Mononuclear cell (primary cell): Measurements from ENCODE around the gene EPHA4. TPM values are rescaled to one million over a fixed set of nuclear protein-coding genes. Genes with fewer than 3 reads are reported as not detected.

Experiments used
- H3K27me3 ChIP-seq: 2 replicates; pipeline ENCODE4 v1.6.0; 2011; ENCODE audit warnings: low read length, control low read depth; ENCODE audit not compliant: insufficient read depth
- H3K4me1 ChIP-seq: 2 replicates; pipeline ENCODE4 v1.5.1; 2011; ENCODE audit warnings: mild to moderate bottlenecking, low read length, control low read depth; ENCODE audit not compliant: insufficient read depth
- H3K4me3 ChIP-seq: 2 replicates; pipeline ENCODE4 v1.5.1; 2011; ENCODE audit warnings: mild to moderate bottlenecking, low read length, moderate library complexity
- H3K9me3 ChIP-seq: 2 replicates; pipeline ENCODE4 v1.5.1; 2011; ENCODE audit warnings: low read depth, mild to moderate bottlenecking, control low read depth, low read length
- total RNA-seq: library from RNA; depleted of rRNA; stranded (reverse); fragments of >200 nt; gene quantifications from one replicate; pipeline ENCODE4 v1.2.3, GENCODE V29; 2012

EPHA4 gene
- total RNA-seq, 1 donor, result 19.0 TPM

DNA sequence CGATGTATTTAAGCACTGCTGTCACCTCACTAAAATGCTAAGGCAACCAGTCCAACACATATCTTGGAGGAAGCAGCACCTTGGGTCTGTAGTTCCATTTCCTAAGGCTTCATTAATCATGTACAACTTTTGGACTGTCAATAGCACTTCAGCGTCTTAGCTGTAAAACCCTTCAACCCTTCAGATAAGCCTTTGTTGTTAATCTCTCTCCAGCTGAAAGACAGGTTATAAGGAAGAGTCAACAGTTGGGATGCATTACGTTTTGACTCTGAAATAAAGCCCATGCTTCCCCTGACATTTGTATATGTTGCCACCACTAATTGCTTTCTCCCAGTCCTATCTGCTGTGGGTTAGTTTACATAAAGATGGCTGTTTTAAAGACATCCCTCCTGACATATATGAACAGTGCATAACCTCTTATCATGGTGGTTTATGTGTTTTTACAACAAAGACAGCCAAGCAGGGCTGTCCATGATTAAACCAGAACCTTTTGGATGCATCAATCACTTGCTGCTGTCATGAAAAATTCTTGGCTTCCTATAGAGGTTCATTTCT lies 81.5 kb downstream of the EPHA4 start:
- Histone ChIP-seq H3K4me1 (no peaks in the 10 kb centered on the region), H3K27me3 (no peaks in the 10 kb centered on the region), H3K9me3 (no peaks in the 10 kb centered on the region), H3K4me3 (no peak overlapping the region)

DNA sequence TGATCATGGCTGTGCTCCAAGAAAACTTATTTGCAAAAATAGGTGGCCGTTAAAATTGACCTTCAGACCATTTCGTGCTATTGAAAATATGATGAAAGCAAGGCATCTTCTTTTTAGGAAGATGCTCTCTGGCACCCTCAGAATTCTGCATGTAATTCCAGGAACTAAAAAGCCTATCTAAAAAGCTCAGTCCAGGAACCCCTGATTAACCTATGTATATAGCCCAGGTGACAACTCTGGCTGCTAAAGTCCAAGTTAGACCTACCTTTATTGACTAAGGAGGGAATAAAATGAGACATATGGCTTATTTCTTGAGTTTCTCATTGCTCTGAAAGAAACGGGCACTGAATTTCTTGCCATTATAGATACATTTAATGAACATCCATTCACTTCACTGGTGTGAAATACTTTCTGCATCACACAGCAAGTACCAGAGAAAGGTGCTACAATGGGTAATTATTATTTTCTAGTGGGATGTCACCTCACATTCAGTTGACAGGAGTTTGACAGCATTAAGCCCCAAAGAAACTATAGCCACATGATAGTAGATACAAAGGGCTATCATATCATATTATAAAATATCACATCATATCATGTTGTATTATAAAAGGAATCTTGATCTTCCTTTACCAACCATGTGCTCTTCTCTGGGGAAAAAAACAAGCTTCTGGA lies 83.8 kb downstream of the EPHA4 start:
- Histone ChIP-seq H3K9me3 (no peaks in the 10 kb centered on the region), H3K4me3 (no peak overlapping the region), H3K4me1 (no peaks in the 10 kb centered on the region), H3K27me3 (no peaks in the 10 kb centered on the region)

DNA sequence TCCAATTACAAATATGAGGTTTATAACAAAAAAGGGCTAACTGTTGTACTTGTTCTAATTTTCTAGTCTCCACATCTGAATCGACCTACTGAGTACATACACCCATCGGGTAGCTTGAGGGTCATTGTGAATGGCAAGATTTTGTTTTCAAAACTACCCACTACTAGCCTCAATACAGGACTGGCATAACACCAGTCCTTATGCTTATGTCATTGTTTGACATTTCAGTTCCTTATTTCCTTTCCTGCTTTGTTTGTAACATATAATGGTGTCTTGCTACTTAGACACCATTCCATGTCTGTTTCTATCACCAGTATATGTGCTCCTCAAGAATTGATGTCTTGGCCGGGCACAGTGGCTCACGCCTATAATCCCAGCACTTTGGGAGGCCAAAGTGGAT lies 86.0 kb downstream of the EPHA4 start:
- no peaks in the 10 kb centered on the region for H3K27me3 ChIP-seq
- H3K9me3 ChIP-seq, result no peaks in the 10 kb centered on the region
- no peak overlapping the region for H3K4me3 ChIP-seq
- no peaks in the 10 kb centered on the region for H3K4me1 ChIP-seq

DNA sequence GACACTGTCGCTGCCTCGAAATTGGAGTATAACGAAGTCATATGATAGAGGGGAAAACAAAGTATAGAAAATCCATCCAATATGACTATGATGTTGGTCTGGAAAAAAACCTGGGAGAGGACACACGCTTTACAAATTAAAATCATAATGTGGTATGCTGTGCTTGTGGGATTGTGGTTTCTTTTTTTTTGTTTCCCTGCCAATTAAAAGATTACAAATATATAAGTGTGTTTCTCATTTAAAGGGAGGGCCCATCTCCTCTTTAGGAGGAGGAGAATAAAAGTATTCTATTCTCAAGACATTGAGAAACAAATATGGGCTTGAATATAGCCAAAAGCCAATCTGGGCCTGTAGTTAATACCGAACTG lies 86.6 kb downstream of the EPHA4 start:
- Histone ChIP-seq H3K9me3 (no peaks in the 10 kb centered on the region), H3K27me3 (no peaks in the 10 kb centered on the region), H3K4me1 (no peaks in the 10 kb centered on the region), H3K4me3 (no peak overlapping the region)

DNA sequence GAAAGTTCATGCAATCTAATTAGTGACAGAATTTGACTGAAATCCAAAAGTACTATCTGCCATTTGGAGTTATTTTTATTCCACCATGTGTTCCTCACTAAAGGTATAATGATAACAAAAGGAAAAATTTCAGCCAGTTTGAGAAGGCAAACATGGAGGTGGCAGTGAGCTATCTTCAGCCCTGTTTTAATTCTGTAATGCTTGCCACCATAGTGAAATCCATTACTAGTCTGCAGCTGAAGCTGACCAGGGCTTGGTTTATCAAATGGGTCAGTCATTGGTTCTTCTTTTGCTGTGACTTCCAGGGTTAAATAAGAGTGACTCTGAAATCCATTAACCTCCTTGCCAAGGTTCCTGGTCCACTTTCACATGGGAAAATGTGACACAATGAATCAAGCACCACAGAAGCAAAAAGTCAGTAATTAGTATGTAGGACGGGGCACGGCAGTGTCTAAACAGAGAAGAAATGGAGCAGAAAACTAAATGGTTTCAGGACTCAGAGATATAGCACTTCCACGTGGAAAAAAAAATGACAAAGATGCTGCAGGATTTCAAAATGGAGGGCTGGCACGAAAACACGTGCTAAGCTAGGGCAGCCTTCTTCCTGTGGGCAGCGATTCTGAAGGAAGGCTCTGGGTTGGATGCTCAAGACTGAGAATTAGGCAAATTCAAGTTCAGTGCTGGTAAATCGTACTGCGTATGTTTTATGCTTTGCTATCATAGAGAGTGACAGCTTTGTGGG lies 87.2 kb downstream of the EPHA4 start:
- Histone ChIP-seq H3K4me3 (no peak overlapping the region), H3K9me3 (no peaks in the 10 kb centered on the region), H3K27me3 (no peaks in the 10 kb centered on the region), H3K4me1 (no peaks in the 10 kb centered on the region)

DNA sequence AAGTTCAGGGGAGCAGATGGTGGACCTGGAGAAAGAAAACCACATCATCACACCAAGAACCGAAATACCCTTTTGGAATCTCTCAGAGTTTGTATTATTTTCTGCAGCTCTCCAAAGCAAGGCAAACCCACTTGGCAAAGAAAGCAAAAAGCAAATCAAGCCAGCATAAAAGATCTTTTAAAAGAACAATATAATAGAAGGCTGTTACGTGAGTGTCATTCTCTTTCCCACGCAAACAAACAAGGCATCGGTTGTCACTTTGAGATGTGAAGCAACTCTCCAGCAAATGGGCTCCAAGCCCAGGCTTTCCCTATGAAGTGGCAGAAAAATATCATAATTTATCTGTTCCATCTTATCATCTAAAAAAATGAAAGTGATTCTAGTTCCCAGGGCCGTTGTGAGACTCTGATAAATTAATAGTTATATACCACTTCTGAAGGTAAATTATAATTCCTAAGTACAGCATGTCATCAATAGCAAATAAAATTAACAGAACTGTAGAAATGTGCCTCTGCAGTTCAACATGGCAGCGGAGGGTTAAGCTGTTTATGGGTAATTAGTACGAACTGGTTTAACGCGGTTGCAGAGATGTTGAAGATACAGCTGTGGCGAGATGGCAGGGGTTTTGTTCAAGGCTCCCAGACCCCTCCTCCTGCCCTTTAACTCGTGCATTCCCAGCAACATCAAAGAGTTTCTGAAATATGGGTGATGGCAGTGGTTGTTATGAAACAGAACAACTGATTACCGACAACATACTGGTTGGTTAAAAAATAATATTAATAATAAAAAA lies 89.2 kb downstream of the EPHA4 start:
- H3K4me3 ChIP-seq, result no peak overlapping the region
- no peaks in the 10 kb centered on the region for H3K9me3 ChIP-seq
- H3K4me1 ChIP-seq, result no peaks in the 10 kb centered on the region
- no peaks in the 10 kb centered on the region for H3K27me3 ChIP-seq

DNA sequence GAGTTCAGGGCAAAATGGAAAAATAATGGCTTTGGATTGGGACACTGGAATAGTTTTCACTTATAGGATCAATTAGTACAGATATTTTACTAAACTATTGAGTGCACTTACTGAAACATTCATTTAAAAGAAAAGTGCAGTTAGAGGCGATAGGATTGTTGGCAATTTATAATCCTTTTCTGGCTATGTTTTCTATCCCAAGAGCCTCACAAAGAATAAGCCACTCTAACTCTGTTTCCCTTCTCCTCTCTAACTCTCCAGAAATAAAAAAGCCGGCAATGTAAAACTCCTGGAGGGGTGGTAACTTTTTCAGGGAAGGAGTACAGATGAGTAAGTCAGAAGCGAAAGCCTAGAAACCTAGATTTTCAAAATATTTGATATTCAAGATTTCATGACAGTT lies 91.3 kb downstream of the EPHA4 start:
- H3K9me3 ChIP-seq, result no peaks in the 10 kb centered on the region
- H3K4me1 ChIP-seq, result no peaks in the 10 kb centered on the region

DNA sequence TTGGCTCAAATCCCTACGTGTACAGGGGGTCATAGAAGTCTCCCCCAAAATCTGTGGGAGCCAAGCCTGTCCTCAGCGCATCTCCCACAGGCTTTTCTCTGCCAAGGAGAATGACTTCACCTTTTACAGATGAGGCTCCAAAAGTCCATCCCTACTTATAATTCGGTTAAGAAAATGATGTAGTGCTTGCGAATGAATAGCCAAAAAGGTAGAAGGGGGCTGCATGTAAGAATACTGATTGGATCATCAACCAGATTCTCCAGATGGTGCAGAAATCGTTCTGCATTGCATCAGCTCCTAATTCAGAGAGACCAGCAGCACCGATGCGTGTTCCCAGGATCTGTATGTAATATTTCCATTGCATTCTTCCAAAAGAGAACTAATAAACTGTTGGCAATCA lies 91.9 kb downstream of the EPHA4 start:
- no peaks in the 10 kb centered on the region for H3K27me3 ChIP-seq
- H3K4me3 ChIP-seq, result no peak overlapping the region
- H3K4me1 ChIP-seq, result no peaks in the 10 kb centered on the region
- H3K9me3 ChIP-seq, result no peaks in the 10 kb centered on the region

More for the DNA sequence above, 91.3 kb downstream of the EPHA4 start:
- H3K27me3 ChIP-seq, result no peaks in the 10 kb centered on the region
- H3K4me3 ChIP-seq, result no peak overlapping the region

DNA sequence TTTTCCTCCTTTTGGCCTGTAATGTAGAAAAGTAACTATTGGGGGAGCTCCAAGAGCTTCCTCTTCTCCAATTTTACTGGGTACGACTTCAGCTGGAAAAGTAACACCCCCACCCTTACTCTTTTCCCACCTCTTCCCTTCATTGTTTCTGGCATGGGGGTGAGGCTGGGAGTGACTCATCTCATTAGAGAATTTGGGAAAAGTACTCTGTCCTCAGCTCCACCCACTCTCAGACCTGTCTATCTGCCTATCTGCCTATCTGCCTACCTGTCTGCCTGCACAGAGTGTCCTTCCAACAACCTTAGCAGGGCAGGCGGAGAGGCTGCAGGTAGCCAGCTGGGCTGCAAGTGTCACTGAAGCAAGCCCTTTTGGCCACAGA lies 93.6 kb downstream of the EPHA4 start:
- H3K4me3 ChIP-seq, result no peak overlapping the region
- no peaks in the 10 kb centered on the region for H3K27me3 ChIP-seq
- H3K9me3 ChIP-seq, result no peaks in the 10 kb centered on the region
- H3K4me1 ChIP-seq, result no peaks in the 10 kb centered on the region

DNA sequence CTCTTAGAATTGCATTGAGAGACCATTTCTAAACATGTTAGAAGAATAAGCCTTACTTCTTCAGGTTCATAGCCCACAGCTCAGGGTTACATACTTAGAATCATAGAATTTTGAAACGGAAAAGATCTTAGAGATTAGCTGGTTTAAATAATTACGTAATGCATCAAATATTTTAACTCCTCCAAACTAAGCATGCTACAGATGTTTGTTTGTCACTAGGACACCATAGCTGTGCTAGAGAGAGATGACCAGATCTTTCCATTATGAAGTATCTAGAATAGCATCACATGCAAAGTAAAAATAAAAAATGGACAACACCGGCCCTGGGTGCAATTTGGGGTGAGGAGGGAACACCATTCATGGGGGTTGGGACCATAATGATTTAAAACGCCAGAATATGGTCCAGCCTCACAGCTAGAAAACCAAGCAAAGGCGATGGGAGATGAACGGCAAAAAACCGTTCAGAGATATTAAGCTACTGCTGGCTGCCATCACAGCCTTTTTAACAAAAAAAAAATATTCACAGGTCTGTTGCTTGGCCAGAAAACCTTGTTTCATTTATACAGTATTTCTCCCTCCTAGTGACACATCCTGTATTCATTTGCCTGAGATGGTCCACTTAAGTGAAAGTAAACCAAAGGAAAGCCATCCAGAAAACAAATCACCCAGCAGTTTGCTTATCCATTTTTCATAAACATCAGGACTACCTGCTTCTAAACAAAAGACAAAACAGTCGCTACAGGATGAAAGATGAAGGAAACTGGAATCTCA lies 94.2 kb downstream of the EPHA4 start:
- H3K4me1 ChIP-seq, result no peaks in the 10 kb centered on the region
- H3K27me3 ChIP-seq, result no peaks in the 10 kb centered on the region
- H3K4me3 ChIP-seq, result no peak overlapping the region
- no peaks in the 10 kb centered on the region for H3K9me3 ChIP-seq

DNA sequence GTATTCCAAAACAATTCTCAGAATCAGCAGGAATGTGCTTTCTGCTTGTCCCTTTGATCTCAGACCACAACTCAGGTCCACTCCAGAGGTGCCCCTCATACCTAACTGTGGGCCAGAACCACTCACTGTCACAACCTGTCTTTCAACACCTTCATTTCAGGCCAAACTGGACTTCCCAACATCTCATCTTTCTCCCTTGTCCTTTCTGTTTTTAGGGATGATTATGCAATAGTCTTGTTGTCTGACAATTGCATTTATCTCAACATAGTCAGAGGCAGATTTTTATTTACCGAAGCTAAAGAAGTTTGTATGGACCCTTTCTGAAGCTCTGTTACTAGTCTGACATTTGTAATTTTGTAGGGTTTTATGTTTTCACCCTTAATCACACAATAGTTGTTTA lies 95.9 kb downstream of the EPHA4 start:
- Histone ChIP-seq H3K9me3 (no peaks in the 10 kb centered on the region), H3K27me3 (no peaks in the 10 kb centered on the region), H3K4me1 (no peaks in the 10 kb centered on the region), H3K4me3 (no peak overlapping the region)

DNA sequence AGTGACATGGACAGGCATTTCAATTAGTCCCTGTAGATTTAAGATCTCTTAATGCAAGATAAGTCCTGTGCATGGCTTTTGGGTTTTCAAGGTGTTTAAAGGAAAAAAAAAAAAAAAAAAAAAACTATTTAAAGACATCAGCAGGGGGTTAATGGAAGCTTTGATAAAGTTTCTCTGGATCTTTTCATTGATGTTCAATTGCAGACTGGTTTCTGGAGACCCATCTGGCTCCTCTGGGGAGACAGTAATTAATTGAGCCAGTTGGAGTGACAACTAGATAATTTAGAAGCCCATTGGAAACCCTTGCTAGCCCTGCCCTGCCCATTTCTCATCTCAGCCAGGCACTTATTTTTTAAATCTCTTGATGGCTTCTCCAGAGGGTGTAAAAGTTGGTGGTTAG lies 98.7 kb downstream of the EPHA4 start:
- Histone ChIP-seq H3K4me3 (no peak overlapping the region), H3K27me3 (no peaks in the 10 kb centered on the region), H3K4me1 (no peaks in the 10 kb centered on the region), H3K9me3 (no peaks in the 10 kb centered on the region)

DNA sequence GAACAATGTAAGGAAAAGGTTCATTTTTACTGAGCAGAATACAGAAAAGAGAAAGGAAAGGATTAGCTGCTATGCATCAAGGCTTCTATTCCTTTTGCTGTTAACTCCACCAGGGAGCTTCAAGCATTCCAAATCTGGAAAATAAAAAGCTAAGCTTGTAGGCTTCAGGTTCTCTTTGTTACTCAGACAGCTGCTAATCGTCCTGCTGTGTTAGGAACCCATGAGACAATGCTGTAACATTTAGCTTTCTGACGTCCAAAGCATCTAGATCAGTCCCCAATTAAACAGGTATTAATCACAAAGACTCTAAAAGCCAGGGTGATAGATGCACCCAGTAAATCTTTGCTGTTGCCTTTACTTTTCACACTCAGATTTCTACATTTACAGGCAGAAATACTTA lies 103.8 kb downstream of the EPHA4 start:
- no peaks in the 10 kb centered on the region for H3K9me3 ChIP-seq

DNA sequence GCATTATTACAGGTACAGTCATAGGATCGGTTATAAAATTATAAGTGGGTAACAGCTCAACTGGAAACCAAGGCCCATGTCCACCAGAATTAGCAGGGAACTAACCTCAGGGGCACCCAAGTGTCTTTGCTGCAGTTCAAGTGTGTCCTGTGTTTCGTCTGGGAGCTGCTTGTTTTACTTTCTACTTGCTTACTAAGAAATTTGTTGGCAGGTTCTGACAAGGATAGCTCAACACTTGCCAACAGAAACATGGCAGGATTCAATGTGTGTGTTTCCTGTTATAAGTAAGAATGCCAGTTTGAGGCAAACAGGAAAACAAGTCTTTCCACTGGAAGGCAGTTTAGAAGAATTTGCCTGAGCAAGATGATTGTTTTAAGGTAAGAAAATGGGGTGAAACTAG lies 104.5 kb downstream of the EPHA4 start:
- H3K9me3 ChIP-seq, result no peaks in the 10 kb centered on the region
- no peaks in the 10 kb centered on the region for H3K27me3 ChIP-seq
- H3K4me1 ChIP-seq, result peaks cover 16% of the 10 kb centered on the region
- H3K4me3 ChIP-seq, result no peak overlapping the region

More for the DNA sequence above, 103.8 kb downstream of the EPHA4 start:
- H3K27me3 ChIP-seq, result no peaks in the 10 kb centered on the region
- no peak overlapping the region for H3K4me3 ChIP-seq
- H3K4me1 ChIP-seq, result peaks cover 15% of the 10 kb centered on the region

DNA sequence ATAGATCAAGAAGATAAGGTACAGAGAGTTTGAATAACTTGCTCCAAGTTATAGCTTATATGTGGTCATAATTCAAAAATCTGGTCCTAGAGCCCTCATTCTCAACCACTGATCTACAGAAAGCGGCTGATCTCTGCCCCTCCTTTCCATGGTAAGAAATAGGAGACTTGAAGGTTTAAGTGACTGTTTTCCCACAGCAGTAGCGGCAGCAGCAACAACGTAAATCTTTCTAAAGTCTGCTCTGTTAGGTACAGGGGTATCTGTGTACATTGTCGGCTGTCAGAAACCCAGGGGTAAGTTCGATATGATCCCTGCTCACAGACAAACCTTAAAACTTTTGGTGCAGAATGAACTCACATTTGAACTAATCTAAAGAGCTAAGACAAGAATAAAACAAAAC lies 105.4 kb downstream of the EPHA4 start:
- Histone ChIP-seq H3K4me3 (no peak overlapping the region), H3K9me3 (no peaks in the 10 kb centered on the region), H3K4me1 (peaks cover 16% of the 10 kb centered on the region), H3K27me3 (no peaks in the 10 kb centered on the region)
